ENCODE results near the gene BEND4.

BEND4 gene

DNA sequence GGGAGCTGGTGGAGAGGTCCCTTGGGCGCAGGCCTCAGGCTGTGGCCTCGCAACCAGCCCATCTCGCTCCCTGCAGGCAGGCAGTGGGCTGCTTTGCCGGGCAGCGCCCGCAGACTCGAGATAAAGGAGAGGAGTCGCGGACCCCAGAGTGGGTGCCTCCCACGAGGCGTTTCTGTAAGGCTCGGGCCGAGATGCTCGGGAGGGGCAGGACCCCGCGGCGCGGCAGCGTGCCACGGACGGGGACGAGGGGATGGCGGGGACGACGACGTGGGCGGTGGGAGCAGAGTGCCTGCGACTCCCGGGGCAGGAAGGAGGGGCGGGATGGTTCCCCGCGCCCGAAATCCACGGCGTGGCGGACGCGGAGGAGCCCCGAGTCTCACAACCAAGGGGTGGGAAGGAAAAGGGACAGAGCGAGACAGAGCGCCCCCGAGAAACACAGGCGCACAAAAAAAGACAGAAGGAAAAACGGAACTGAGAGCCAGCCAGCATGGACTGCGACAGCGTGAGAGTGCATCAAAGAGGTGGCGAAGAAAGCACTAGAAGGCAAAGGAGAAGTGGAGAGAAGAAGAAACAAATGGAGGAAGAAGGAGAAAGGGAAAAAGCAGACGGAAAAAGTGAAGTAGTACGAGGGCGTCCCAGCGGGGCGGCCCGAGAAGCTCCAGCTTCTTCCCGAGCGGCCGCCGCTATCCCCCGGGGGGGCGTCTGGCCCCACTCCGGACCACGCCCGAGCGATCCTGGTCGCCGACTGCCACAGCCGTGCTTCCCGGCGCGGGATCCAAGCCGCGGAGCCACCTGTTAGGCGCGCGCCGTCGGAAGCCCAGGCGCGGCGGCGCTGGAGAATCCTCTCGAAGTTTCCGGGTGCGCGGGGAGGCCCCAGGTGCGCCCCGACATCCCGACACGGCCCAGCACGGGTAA, 1.5 kb downstream of the BEND4 start:
- H3K9me3 ChIP-seq (ENCODE audit: control insufficient read depth in 1 of 2, low read length in 2 of 2) = no peaks in the 10 kb centered on the region
- H3K36me3 ChIP-seq (ENCODE audit: control insufficient read depth in 1 of 2, insufficient read depth in 2 of 2, low read length in 2 of 2) = no peaks in the 10 kb centered on the region
- H3K4me3 ChIP-seq (ENCODE audit: low read depth in 1 of 2, low read length in 2 of 2) = peak overlapping the region; percentile 40 to 62
- peaks cover 20 to 30% of the 10 kb centered on the region in 2 donors for H3K27me3 ChIP-seq (ENCODE audit: control insufficient read depth in 1 of 2, insufficient read depth in 2 of 2, low read length in 2 of 2)
- H3K27ac ChIP-seq (ENCODE audit: low read depth, low read length) = no peak overlapping the region
- no peak overlapping the region for H3K9ac ChIP-seq (ENCODE audit: low read depth in 1 of 2, low read length in 2 of 2)
- no peaks in the 10 kb centered on the region for H3K4me1 ChIP-seq (ENCODE audit: control insufficient read depth in 1 of 2, insufficient read depth in 2 of 2, low read length in 2 of 2)

DNA sequence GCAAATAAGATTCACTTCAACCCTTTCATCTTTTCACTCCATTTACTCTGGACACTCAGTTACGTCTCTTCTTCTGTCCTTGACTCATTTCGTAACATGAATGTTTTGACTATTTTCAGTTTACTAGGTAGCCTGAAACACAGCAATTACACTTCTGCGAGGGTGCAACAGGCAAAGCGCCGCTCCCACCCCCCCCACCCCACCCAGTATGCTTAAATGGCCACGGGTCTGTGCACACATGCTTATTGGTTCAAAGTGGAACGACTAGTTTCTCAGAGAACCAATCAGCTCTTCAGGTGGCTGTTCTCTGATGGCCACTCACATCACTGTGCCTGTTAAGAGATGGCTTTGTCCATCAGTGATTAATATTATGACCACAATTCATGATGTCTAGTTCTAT, 3.5 kb downstream of the BEND4 start:
- Histone ChIP-seq H3K36me3 (ENCODE audit: control insufficient read depth in 1 of 2, insufficient read depth in 2 of 2, low read length in 2 of 2) (no peaks in the 10 kb centered on the region), H3K9me3 (ENCODE audit: control insufficient read depth in 1 of 2, low read length in 2 of 2) (no peaks in the 10 kb centered on the region), H3K4me3 (ENCODE audit: low read depth in 1 of 2, low read length in 2 of 2) (no peak overlapping the region), H3K9ac (ENCODE audit: low read depth in 1 of 2, low read length in 2 of 2) (no peak overlapping the region), H3K27ac (ENCODE audit: low read depth, low read length) (no peak overlapping the region), H3K4me1 (ENCODE audit: control insufficient read depth in 1 of 2, insufficient read depth in 2 of 2, low read length in 2 of 2) (no peaks in the 10 kb centered on the region), H3K27me3 (ENCODE audit: control insufficient read depth in 1 of 2, insufficient read depth in 2 of 2, low read length in 2 of 2) (peaks cover 20 to 30% of the 10 kb centered on the region in 2 donors)

DNA sequence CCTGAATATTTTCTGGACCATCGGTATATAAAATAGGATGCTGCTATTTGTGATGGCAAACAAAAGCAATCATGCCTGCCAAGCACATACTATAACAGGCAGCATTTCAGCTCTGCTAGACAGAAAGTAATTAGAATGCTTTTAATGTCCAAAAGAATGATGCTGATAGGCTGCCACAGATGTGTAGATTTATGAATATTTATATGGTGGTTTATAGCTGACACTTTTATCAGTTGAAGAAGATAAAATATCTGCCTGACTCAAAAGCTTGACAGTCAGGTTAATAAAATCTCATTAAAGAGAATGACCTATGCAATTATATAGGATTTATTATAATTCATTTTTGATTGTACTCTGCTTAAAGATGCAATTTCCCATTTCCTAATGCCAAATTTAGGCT, 4.0 kb downstream of the BEND4 start:
- peaks cover 20 to 24% of the 10 kb centered on the region in 2 donors for H3K27me3 ChIP-seq (ENCODE audit: control insufficient read depth in 1 of 2, insufficient read depth in 2 of 2, low read length in 2 of 2)
- H3K4me1 ChIP-seq (ENCODE audit: control insufficient read depth in 1 of 2, insufficient read depth in 2 of 2, low read length in 2 of 2) = no peaks in the 10 kb centered on the region
- H3K36me3 ChIP-seq (ENCODE audit: control insufficient read depth in 1 of 2, insufficient read depth in 2 of 2, low read length in 2 of 2) = no peaks in the 10 kb centered on the region
- H3K9me3 ChIP-seq (ENCODE audit: control insufficient read depth in 1 of 2, low read length in 2 of 2) = no peaks in the 10 kb centered on the region
- no peak overlapping the region for H3K4me3 ChIP-seq (ENCODE audit: low read depth in 1 of 2, low read length in 2 of 2)
- no peak overlapping the region for H3K27ac ChIP-seq (ENCODE audit: low read depth, low read length)
- no peak overlapping the region for H3K9ac ChIP-seq (ENCODE audit: low read depth in 1 of 2, low read length in 2 of 2)

DNA sequence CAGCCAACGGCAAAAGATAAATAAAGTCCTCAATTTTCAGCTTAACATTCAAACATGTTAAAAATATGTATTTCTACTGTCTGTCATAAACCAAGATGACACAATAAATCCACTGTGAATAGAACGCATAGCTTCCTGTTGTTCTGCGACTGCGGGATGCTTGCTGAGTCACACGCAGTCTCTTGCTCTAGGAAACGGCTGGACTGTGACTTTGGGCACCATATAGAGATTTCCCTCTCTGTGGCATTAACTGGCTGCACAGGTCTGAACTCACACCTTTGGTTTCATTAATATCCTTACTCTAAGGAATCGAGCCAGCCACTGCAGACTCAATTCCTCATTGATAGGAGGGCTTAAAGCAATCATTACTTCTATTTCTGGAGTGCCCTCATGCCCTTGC, 8.4 kb downstream of the BEND4 start:
- no peak overlapping the region for H3K27ac ChIP-seq (ENCODE audit: low read depth, low read length)

DNA sequence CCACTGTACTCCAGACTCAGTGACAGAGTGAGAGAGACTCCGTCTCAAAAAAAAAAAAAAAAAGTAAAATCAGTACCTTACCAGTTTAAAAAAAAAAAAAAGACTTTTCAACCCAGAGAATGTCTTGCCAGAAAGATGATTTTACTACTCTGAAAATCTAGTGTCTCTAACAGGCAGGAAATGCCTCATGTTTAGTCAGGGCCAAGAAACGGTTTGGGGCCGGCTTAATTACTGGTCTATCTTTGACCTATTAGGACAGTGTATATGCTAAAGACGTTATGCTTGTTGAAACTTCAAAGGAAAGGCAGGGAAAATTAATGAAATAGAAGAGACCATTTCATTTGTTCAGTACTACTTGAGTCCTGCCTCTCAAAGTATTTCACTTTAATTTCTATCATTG, 9.9 kb downstream of the BEND4 start:
- Histone ChIP-seq H3K36me3 (ENCODE audit: control insufficient read depth in 1 of 2, insufficient read depth in 2 of 2, low read length in 2 of 2) (no peaks in the 10 kb centered on the region), H3K9ac (ENCODE audit: low read depth in 1 of 2, low read length in 2 of 2) (no peak overlapping the region), H3K27ac (ENCODE audit: low read depth, low read length) (no peak overlapping the region), H3K4me3 (ENCODE audit: low read depth in 1 of 2, low read length in 2 of 2) (no peak overlapping the region), H3K27me3 (ENCODE audit: control insufficient read depth in 1 of 2, insufficient read depth in 2 of 2, low read length in 2 of 2) (no peaks in the 10 kb centered on the region), H3K9me3 (ENCODE audit: control insufficient read depth in 1 of 2, low read length in 2 of 2) (no peaks in the 10 kb centered on the region), H3K4me1 (ENCODE audit: control insufficient read depth in 1 of 2, insufficient read depth in 2 of 2, low read length in 2 of 2) (no peaks in the 10 kb centered on the region)

More for the DNA sequence above, 8.4 kb downstream of the BEND4 start:
- no peaks in the 10 kb centered on the region for H3K9me3 ChIP-seq (ENCODE audit: control insufficient read depth in 1 of 2, low read length in 2 of 2)
- no peaks in the 10 kb centered on the region for H3K4me1 ChIP-seq (ENCODE audit: control insufficient read depth in 1 of 2, insufficient read depth in 2 of 2, low read length in 2 of 2)
- H3K9ac ChIP-seq (ENCODE audit: low read depth in 1 of 2, low read length in 2 of 2) = no peak overlapping the region
- no peak overlapping the region for H3K4me3 ChIP-seq (ENCODE audit: low read depth in 1 of 2, low read length in 2 of 2)
- H3K27me3 ChIP-seq (ENCODE audit: control insufficient read depth in 1 of 2, insufficient read depth in 2 of 2, low read length in 2 of 2) = no peaks in the 10 kb centered on the region
- H3K36me3 ChIP-seq (ENCODE audit: control insufficient read depth in 1 of 2, insufficient read depth in 2 of 2, low read length in 2 of 2) = no peaks in the 10 kb centered on the region

DNA sequence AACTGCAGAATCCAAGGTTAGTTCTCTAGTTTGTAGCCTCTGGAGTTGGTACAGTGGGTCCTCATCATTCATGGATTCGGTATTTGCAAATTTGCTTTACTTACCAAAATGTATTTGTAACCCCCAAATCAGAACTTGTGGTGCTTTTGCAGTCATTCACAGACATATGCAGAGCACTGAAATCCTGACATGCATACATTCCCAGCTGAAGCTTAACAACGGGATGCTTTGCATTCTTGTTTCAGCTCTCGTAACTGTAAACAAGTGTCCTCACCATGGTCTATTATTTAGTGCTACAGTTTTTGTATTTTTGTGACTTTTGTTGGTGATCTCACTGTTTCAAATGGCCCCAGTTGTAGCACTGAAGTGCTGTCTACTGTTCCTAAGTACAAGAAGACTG, 16.1 kb downstream of the BEND4 start:
- Histone ChIP-seq H3K9me3 (ENCODE audit: control insufficient read depth in 1 of 2, low read length in 2 of 2) (no peaks in the 10 kb centered on the region), H3K9ac (ENCODE audit: low read depth in 1 of 2, low read length in 2 of 2) (no peak overlapping the region), H3K27me3 (ENCODE audit: control insufficient read depth in 1 of 2, insufficient read depth in 2 of 2, low read length in 2 of 2) (no peaks in the 10 kb centered on the region), H3K36me3 (ENCODE audit: control insufficient read depth in 1 of 2, insufficient read depth in 2 of 2, low read length in 2 of 2) (no peaks in the 10 kb centered on the region), H3K4me3 (ENCODE audit: low read depth in 1 of 2, low read length in 2 of 2) (no peak overlapping the region), H3K27ac (ENCODE audit: low read depth, low read length) (no peak overlapping the region), H3K4me1 (ENCODE audit: control insufficient read depth in 1 of 2, insufficient read depth in 2 of 2, low read length in 2 of 2) (no peaks in the 10 kb centered on the region)

DNA sequence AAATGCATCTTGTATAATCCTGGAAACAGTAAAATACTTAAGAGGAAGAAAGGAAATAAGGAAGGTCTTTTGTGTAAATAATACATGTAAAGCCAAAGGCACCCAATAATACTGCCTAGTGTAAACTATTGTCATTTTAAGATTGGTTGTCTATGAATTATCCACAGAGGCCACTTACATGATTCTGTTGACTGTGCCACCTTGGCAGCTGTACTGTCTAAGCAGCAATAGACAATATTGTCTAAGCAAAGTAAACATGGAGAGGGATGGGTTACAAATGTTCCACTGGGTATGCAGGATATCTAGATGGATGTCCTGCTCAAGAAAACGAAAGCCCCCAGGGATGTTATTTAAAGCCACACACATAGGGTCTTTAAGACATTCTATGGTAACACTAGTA, 19.4 kb downstream of the BEND4 start:
- no peak overlapping the region for H3K4me3 ChIP-seq (ENCODE audit: low read depth in 1 of 2, low read length in 2 of 2)

DNA sequence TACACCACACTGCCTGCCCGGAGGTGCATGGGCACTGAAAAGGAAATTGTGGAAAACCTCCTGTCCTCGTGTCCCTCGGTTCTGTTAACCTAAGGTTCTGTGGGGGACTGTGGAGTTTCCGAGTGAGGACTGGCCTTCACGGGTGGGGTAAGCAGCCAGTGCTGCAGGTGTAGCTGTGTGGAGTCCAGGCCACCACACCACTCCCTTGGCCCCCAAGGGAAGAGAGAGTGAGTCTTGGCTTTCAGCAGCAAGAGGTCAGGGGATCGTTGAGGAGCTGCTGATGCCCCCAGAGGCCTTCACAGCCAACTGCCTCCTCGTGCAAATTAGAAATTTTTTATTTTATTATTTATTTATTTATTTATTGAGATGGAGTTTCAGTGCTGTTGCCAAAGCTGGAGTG, 20.4 kb downstream of the BEND4 start:
- Histone ChIP-seq H3K9ac (ENCODE audit: low read depth in 1 of 2, low read length in 2 of 2) (no peak overlapping the region), H3K36me3 (ENCODE audit: control insufficient read depth in 1 of 2, insufficient read depth in 2 of 2, low read length in 2 of 2) (no peaks in the 10 kb centered on the region), H3K4me3 (ENCODE audit: low read depth in 1 of 2, low read length in 2 of 2) (no peak overlapping the region), H3K27me3 (ENCODE audit: control insufficient read depth in 1 of 2, insufficient read depth in 2 of 2, low read length in 2 of 2) (no peaks in the 10 kb centered on the region), H3K9me3 (ENCODE audit: control insufficient read depth in 1 of 2, low read length in 2 of 2) (no peaks in the 10 kb centered on the region), H3K27ac (ENCODE audit: low read depth, low read length) (no peak overlapping the region), H3K4me1 (ENCODE audit: control insufficient read depth in 1 of 2, insufficient read depth in 2 of 2, low read length in 2 of 2) (no peaks in the 10 kb centered on the region)

More for the DNA sequence above, 19.4 kb downstream of the BEND4 start:
- H3K9me3 ChIP-seq (ENCODE audit: control insufficient read depth in 1 of 2, low read length in 2 of 2) = no peaks in the 10 kb centered on the region
- no peaks in the 10 kb centered on the region for H3K4me1 ChIP-seq (ENCODE audit: control insufficient read depth in 1 of 2, insufficient read depth in 2 of 2, low read length in 2 of 2)
- no peaks in the 10 kb centered on the region for H3K27me3 ChIP-seq (ENCODE audit: control insufficient read depth in 1 of 2, insufficient read depth in 2 of 2, low read length in 2 of 2)
- no peak overlapping the region for H3K27ac ChIP-seq (ENCODE audit: low read depth, low read length)
- H3K36me3 ChIP-seq (ENCODE audit: control insufficient read depth in 1 of 2, insufficient read depth in 2 of 2, low read length in 2 of 2) = no peaks in the 10 kb centered on the region
- H3K9ac ChIP-seq (ENCODE audit: low read depth in 1 of 2, low read length in 2 of 2) = no peak overlapping the region

DNA sequence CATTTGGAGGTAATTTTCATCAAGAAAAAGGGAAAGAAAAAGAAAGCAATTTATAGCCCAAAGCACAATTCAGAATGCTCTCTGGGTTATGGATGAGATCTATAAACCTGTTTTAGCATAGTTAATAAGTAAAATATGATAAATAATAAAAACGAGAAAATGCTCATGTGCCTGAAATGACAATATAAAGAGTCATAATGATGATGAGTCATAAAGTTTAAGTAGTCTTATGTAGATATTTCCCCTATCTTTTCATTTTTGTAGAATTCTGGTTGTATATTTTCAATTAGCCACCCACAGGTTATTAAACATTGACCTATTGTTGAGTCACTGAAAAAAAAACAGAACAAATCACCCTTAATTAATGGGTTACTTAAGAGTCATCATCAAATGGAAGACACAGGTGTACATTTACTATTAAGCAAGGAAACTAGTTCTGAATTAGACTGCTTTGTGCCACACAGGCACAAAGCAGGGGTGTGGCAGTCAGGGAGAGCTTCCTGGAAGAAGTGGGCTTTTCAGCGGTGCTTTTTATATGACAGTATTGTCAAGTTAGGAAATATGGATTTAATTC, 29.3 kb downstream of the BEND4 start:
- Histone ChIP-seq H3K9ac (ENCODE audit: low read depth in 1 of 2, low read length in 2 of 2) (no peak overlapping the region), H3K4me1 (ENCODE audit: control insufficient read depth in 1 of 2, insufficient read depth in 2 of 2, low read length in 2 of 2) (no peaks in the 10 kb centered on the region), H3K36me3 (ENCODE audit: control insufficient read depth in 1 of 2, insufficient read depth in 2 of 2, low read length in 2 of 2) (no peaks in the 10 kb centered on the region), H3K9me3 (ENCODE audit: control insufficient read depth in 1 of 2, low read length in 2 of 2) (no peaks in the 10 kb centered on the region), H3K27me3 (ENCODE audit: control insufficient read depth in 1 of 2, insufficient read depth in 2 of 2, low read length in 2 of 2) (no peaks in the 10 kb centered on the region), H3K27ac (ENCODE audit: low read depth, low read length) (no peak overlapping the region), H3K4me3 (ENCODE audit: low read depth in 1 of 2, low read length in 2 of 2) (no peak overlapping the region)

- Histone ChIP-seq H3K4me3 (ENCODE audit: low read depth in 1 of 2, low read length in 2 of 2) (no peak overlapping the region), H3K36me3 (ENCODE audit: control insufficient read depth in 1 of 2, insufficient read depth in 2 of 2, low read length in 2 of 2) (no peaks in the 10 kb centered on the region), H3K27me3 (ENCODE audit: control insufficient read depth in 1 of 2, insufficient read depth in 2 of 2, low read length in 2 of 2) (no peaks in the 10 kb centered on the region), H3K27ac (ENCODE audit: low read depth, low read length) (no peak overlapping the region), H3K4me1 (ENCODE audit: control insufficient read depth in 1 of 2, insufficient read depth in 2 of 2, low read length in 2 of 2) (no peaks in the 10 kb centered on the region), H3K9me3 (ENCODE audit: control insufficient read depth in 1 of 2, low read length in 2 of 2) (no peaks in the 10 kb centered on the region), H3K9ac (ENCODE audit: low read depth in 1 of 2, low read length in 2 of 2) (no peak overlapping the region)
Observed at GRCh38 chr4:42122237-42122636, 30.2 kb downstream of the BEND4 start.
